ENCODE data around the gene DOCK2. TPM values are rescaled to one million over a fixed set of nuclear protein-coding genes. Genes with fewer than 3 reads are reported as not detected.

Gene DOCK2
- total and polyA plus RNA-seq, 2 of the 8 experiments (the other 6 are each of a cell fraction or from before 2014, with no cell fraction given), result 3.9 to 5.7 TPM

- no peak for TF ChIP-seq ASH2L (IDR thresholded peaks at IDR 0.05; ENCODE audit: low read length)
- TF ChIP-seq EP300 (IDR thresholded peaks at IDR 0.05; ENCODE audit: borderline replicate concordance in 1 of 2, low read depth in 2 of 2, low read length in 2 of 2), result no peak
Measured at GRCh38 chr5:169999621-170000020, 362.5 kb downstream of the DOCK2 start (continued).
